ENCODE measurements around the gene KNL1.

DNA sequence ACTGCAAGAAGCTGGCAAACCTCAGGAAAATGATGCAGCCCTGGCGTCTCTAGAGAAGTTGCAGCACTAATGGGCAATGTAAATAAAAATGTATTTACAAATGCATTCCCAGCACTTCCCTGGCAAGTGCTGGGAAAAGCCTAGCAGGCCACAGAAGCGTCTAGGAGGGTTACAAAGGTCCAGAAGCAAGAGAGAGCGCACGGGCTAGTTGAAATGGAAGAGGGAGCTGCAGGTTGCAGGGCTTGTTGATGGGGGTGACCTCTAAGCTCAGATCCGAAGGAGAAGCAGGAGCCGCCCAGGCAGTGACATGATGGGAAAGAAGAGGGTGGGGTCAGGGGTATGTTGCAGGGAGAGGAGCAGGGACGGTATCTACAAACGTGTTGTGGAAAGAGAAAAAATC is 2.7 kb upstream of the KNL1 start:
- TF ChIP-seq POLR2A (IDR thresholded peaks at IDR 0.05; ENCODE audit: low read depth, low read length) (no peak), POLR2AphosphoS5 (IDR thresholded peaks at IDR 0.05; ENCODE audit: insufficient read depth, low read depth, low read length) (no peak), JUN (IDR thresholded peaks at IDR 0.05; ENCODE audit: borderline replicate concordance, insufficient read depth, insufficient read length, low read depth) (no peak), EZH2 (IDR thresholded peaks at IDR 0.05; ENCODE audit: borderline replicate concordance, low read depth, low read length, severe bottlenecking) (no peak), MAX (IDR thresholded peaks at IDR 0.05; ENCODE audit: insufficient read depth, insufficient read length) (no peak), MYC (IDR thresholded peaks at IDR 0.05; ENCODE audit: low read depth, low read length) (no peak)
- TF ChIP-seq, protein P1, sequence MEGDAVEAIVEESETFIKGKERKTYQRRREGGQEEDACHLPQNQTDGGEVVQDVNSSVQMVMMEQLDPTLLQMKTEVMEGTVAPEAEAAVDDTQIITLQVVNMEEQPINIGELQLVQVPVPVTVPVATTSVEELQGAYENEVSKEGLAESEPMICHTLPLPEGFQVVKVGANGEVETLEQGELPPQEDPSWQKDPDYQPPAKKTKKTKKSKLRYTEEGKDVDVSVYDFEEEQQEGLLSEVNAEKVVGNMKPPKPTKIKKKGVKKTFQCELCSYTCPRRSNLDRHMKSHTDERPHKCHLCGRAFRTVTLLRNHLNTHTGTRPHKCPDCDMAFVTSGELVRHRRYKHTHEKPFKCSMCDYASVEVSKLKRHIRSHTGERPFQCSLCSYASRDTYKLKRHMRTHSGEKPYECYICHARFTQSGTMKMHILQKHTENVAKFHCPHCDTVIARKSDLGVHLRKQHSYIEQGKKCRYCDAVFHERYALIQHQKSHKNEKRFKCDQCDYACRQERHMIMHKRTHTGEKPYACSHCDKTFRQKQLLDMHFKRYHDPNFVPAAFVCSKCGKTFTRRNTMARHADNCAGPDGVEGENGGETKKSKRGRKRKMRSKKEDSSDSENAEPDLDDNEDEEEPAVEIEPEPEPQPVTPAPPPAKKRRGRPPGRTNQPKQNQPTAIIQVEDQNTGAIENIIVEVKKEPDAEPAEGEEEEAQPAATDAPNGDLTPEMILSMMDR (IDR thresholded peaks at IDR 0.05; ENCODE audit: extremely low read depth in 1 of 2, insufficient read depth in 1 of 2, low read depth in 1 of 2, low read length in 2 of 2): no peak

Measured in endothelial cell of umbilical vein (primary cell).